ENCODE data around the gene KCTD2. TPM values are rescaled to one million over a fixed set of nuclear protein-coding genes. Genes with fewer than 3 reads are reported as not detected.

The KCTD2 gene
- total and polyA plus RNA-seq, 9 of the 15 experiments (the other 6 are each of a cell fraction or from before 2014, with no cell fraction given) = 1.7 to 32.9 (median 15.8) TPM

DNA sequence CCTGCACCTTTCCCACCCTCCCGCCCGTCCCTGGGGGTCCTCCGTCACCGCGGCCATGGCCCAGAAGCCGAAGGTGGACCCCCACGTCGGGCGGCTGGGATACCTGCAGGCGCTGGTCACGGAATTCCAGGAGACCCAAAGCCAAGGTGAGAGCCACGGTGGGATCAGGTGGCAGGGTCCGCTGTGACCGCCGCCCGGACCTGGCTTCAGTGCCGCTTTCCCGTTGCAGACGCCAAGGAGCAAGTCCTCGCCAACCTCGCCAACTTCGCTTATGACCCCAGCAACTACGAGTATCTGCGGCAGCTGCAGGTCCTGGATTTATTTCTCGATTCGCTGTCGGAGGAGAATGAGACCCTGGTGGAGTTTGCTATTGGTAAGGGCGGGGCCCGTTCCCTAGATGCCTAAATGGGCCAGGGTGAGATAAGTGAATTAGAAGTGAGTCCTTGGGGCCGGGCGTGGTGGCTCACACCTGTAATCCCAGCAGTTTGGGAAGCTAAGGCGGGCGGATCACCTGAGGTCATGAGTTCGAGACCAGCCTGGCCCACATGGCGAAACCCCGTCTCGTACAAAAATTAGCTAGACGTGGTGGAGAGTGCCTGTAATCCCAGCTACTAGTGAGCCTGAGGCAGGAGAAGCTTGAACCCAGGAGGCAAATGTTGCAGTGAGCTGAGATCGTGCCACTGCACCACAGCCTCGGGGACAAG, 63.4 kb downstream of the KCTD2 start (continued):
- no peak; the same call in 1 of the 2 replicates for TF ChIP-seq ZFX (CRISPR knock-in tag; IDR thresholded peaks at IDR 0.05)
- no peak for TF ChIP-seq MAFF (IDR thresholded peaks at IDR 0.05; ENCODE audit: low read length)
- TF ChIP-seq FOXJ3 (CRISPR knock-in tag; IDR thresholded peaks at IDR 0.05) = no peak
- no peak; the same call in 1 of the 2 replicates for TF ChIP-seq SMAD4 (CRISPR knock-in tag; conservative IDR thresholded peaks at IDR 0.05)
- no peak for TF ChIP-seq SRSF1 (IDR thresholded peaks at IDR 0.05; ENCODE audit: low read depth, low read length)
- no peak for TF ChIP-seq COPS2 (conservative IDR thresholded peaks at IDR 0.05)
- TF ChIP-seq CTBP1 (IDR thresholded peaks at IDR 0.05; ENCODE audit: borderline replicate concordance) = peak; percentile 24; the same call in 1 of the 2 replicates
- TF ChIP-seq ZNF57 (CRISPR knock-in tag; IDR thresholded peaks at IDR 0.05) = no peak
- TF ChIP-seq BCOR (IDR thresholded peaks at IDR 0.05) = peak; percentile 89
- TF ChIP-seq, protein P1, sequence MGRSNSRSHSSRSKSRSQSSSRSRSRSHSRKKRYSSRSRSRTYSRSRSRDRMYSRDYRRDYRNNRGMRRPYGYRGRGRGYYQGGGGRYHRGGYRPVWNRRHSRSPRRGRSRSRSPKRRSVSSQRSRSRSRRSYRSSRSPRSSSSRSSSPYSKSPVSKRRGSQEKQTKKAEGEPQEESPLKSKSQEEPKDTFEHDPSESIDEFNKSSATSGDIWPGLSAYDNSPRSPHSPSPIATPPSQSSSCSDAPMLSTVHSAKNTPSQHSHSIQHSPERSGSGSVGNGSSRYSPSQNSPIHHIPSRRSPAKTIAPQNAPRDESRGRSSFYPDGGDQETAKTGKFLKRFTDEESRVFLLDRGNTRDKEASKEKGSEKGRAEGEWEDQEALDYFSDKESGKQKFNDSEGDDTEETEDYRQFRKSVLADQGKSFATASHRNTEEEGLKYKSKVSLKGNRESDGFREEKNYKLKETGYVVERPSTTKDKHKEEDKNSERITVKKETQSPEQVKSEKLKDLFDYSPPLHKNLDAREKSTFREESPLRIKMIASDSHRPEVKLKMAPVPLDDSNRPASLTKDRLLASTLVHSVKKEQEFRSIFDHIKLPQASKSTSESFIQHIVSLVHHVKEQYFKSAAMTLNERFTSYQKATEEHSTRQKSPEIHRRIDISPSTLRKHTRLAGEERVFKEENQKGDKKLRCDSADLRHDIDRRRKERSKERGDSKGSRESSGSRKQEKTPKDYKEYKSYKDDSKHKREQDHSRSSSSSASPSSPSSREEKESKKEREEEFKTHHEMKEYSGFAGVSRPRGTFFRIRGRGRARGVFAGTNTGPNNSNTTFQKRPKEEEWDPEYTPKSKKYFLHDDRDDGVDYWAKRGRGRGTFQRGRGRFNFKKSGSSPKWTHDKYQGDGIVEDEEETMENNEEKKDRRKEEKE (IDR thresholded peaks at IDR 0.05; ENCODE audit: borderline replicate concordance in 1 of 2, control insufficient read depth in 1 of 2, low read depth in 2 of 2, low read length in 1 of 2) = no peak
- no peak for TF ChIP-seq FOXA3 (CRISPR knock-in tag; conservative IDR thresholded peaks at IDR 0.05 in 1 of 2, IDR thresholded peaks at IDR 0.05 in 1 of 2)
- no peak for TF ChIP-seq BACH1 (tag; IDR thresholded peaks at IDR 0.05)
- TF ChIP-seq KDM1A (IDR thresholded peaks at IDR 0.05) = peak; percentile 30 to 58; a peak in 1 of 4 replicates
- no peak for TF ChIP-seq TOE1 (IDR thresholded peaks at IDR 0.05; ENCODE audit: borderline replicate concordance)
- TF ChIP-seq TOE1 (CRISPR knock-in tag; IDR thresholded peaks at IDR 0.05; ENCODE audit: borderline replicate concordance, low read depth) = 0 out of 2 replicates have a peak, but pooled peaks have one; percentile 57
- TF ChIP-seq NFRKB (IDR thresholded peaks at IDR 0.05; ENCODE audit: low read depth) = no peak
- no peak for TF ChIP-seq ZNF699 (CRISPR knock-in tag; IDR thresholded peaks at IDR 0.05; ENCODE audit: insufficient replicate concordance)
- TF ChIP-seq U2AF2 (optimal IDR thresholded peaks at IDR 0.05; ENCODE audit: low read depth, low read length) = no peak
- peak; percentile 91 for TF ChIP-seq CHD4 (IDR thresholded peaks at IDR 0.05; ENCODE audit: insufficient read depth, insufficient replicate concordance, low read depth, low read length, poor library complexity, severe bottlenecking)
- TF ChIP-seq CREBBP (IDR thresholded peaks at IDR 0.05; ENCODE audit: low read depth, low read length) = no peak
- TF ChIP-seq CBX2 (IDR thresholded peaks at IDR 0.05; ENCODE audit: insufficient read depth, low read length, poor library complexity, severe bottlenecking) = no peak
- 0 out of 2 replicates have a peak, but pooled peaks have one; percentile 45 for TF ChIP-seq ZNF764 (CRISPR knock-in tag; IDR thresholded peaks at IDR 0.05; ENCODE audit: low read depth)
- TF ChIP-seq ZEB2 (IDR thresholded peaks at IDR 0.05) = peak; percentile 71
- TF ChIP-seq SREBF2 (CRISPR knock-in tag; IDR thresholded peaks at IDR 0.05) = no peak
- 0 out of 2 replicates have a peak, but pooled peaks have one; percentile 9 for TF ChIP-seq EP400 (IDR thresholded peaks at IDR 0.05)
- TF ChIP-seq, protein P2, sequence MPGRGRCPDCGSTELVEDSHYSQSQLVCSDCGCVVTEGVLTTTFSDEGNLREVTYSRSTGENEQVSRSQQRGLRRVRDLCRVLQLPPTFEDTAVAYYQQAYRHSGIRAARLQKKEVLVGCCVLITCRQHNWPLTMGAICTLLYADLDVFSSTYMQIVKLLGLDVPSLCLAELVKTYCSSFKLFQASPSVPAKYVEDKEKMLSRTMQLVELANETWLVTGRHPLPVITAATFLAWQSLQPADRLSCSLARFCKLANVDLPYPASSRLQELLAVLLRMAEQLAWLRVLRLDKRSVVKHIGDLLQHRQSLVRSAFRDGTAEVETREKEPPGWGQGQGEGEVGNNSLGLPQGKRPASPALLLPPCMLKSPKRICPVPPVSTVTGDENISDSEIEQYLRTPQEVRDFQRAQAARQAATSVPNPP (IDR thresholded peaks at IDR 0.05; ENCODE audit: borderline replicate concordance, insufficient read depth, insufficient read length) = no peak
